ENCODE results near the gene ABCD3. TPM values are rescaled to one million over a fixed set of nuclear protein-coding genes. Genes with fewer than 3 reads are reported as not detected.

ABCD3 gene
- total RNA-seq, 1 donor from 2014 or later: 61.4 TPM

Other genes starting within 250 kb of the ABCD3 start
- gene ARHGAP29, start 180.8 kb upstream of the ABCD3 start, total RNA-seq: 0.05 and 0.18 TPM in 2 replicates
- 0.74 and 1.0 TPM in 2 replicates for gene F3, start 123.4 kb downstream of the ABCD3 start, total RNA-seq

Measured in activated T-helper 2 cell treated with anti-CD3 and anti-CD28 coated beads, Interferon-gamma antibody, Interleukin-2, Interleukin-4, amounts not matched to agents 10 μg/mL and 5 μg/mL and 100 μg/mL, durations not matched to agents 14 hours and 24 hours and 36 hours (primary cell).